ENCODE measurements around the gene OIP5. TPM values are rescaled to one million over a fixed set of nuclear protein-coding genes. Genes with fewer than 3 reads are reported as not detected.
"Not testable (repeated sequence)": the region's sequence is repeated elsewhere in the genome, so short reads cannot be mapped to it uniquely, and the experiment has no call there.

Gene OIP5
- total and polyA plus RNA-seq, 2 donors from 2014 or later = 0.94 TPM; not detected in 1

- peaks cover 0 to 10% (median 0%) of the 10 kb centered on the region in 3 donors for H3K4me1 ChIP-seq (ENCODE audit: control insufficient read depth in 2 of 3, insufficient read depth in 2 of 3, low read depth in 1 of 3, low read length in 3 of 3)
- H3K9ac ChIP-seq (ENCODE audit: low read length in 3 of 3) = peak overlapping the region; percentile 38 to 98 (median 93)
- no peaks in the 10 kb centered on the region for H3K9me3 ChIP-seq (ENCODE audit: control insufficient read depth in 2 of 3, insufficient read depth in 1 of 3, low read length in 3 of 3)
- H3K36me3 ChIP-seq (ENCODE audit: control insufficient read depth in 2 of 3, insufficient read depth in 3 of 3, low read length in 3 of 3) = peaks cover 8 to 27% (median 9%) of the 10 kb centered on the region in 3 donors
- no peaks in the 10 kb centered on the region for H3K27me3 ChIP-seq (ENCODE audit: control insufficient read depth, insufficient read depth, low read length)
- peak overlapping the region; percentile 90 to 99 (median 93) for H3K4me3 ChIP-seq (ENCODE audit: low read length in 3 of 3)
- TF ChIP-seq CTCF (IDR thresholded peaks at IDR 0.05; ENCODE audit: borderline replicate concordance, extremely low read depth, insufficient read depth) = no peak
- intact Hi-C loops (cut with DNase I) = no loop called here
- peak overlapping the region in 1 of 2 donors; percentile 16 for H3K27ac ChIP-seq (ENCODE audit: low read depth in 2 of 2, low read length in 2 of 2)
- DNase-seq = no peak
- no peak for FAIRE-seq
These were observed 47.1 kb downstream of the OIP5 start for GRCh38 chr15:41285285-41285684.

- H3K27ac ChIP-seq (ENCODE audit: low read depth in 2 of 2, low read length in 2 of 2) = peak overlapping the region; percentile 90 to 96
- intact Hi-C loops (cut with DNase I) = no loop called here
- peaks cover 0 to 10% (median 0%) of the 10 kb centered on the region in 3 donors for H3K4me1 ChIP-seq (ENCODE audit: control insufficient read depth in 2 of 3, insufficient read depth in 2 of 3, low read depth in 1 of 3, low read length in 3 of 3)
- H3K36me3 ChIP-seq (ENCODE audit: control insufficient read depth in 2 of 3, insufficient read depth in 3 of 3, low read length in 3 of 3) = peaks cover 9 to 27% (median 13%) of the 10 kb centered on the region in 3 donors
- no peaks in the 10 kb centered on the region for H3K27me3 ChIP-seq (ENCODE audit: control insufficient read depth, insufficient read depth, low read length)
- FAIRE-seq = no peak
- peak overlapping the region; percentile 90 to 99 (median 93) for H3K4me3 ChIP-seq (ENCODE audit: low read length in 3 of 3)
- DNase-seq = peak in 3 of 5 donors; percentile 26 to 58 (median 57)
- peak overlapping the region; percentile 66 to 98 (median 93) for H3K9ac ChIP-seq (ENCODE audit: low read length in 3 of 3)
- no peak for TF ChIP-seq CTCF (IDR thresholded peaks at IDR 0.05; ENCODE audit: borderline replicate concordance, extremely low read depth, insufficient read depth)
- H3K9me3 ChIP-seq (ENCODE audit: control insufficient read depth in 2 of 3, insufficient read depth in 1 of 3, low read length in 3 of 3) = no peaks in the 10 kb centered on the region
These were observed 47.8 kb downstream of the OIP5 start for GRCh38 chr15:41284427-41285177.

GRCh38 chr15:41283653-41284426, 48.6 kb downstream of the OIP5 start:
- peaks cover 0 to 10% (median 0%) of the 10 kb centered on the region in 3 donors for H3K4me1 ChIP-seq (ENCODE audit: control insufficient read depth in 2 of 3, insufficient read depth in 2 of 3, low read depth in 1 of 3, low read length in 3 of 3)
- no peak for TF ChIP-seq CTCF (IDR thresholded peaks at IDR 0.05; ENCODE audit: borderline replicate concordance, extremely low read depth, insufficient read depth)
- FAIRE-seq (peak; percentile 95), DNase-seq (peak; percentile 98 to 100 (median 99))
- H3K9ac ChIP-seq (ENCODE audit: low read length in 3 of 3) = peak overlapping the region; percentile 66 to 98 (median 93)
- H3K9me3 ChIP-seq (ENCODE audit: control insufficient read depth in 2 of 3, insufficient read depth in 1 of 3, low read length in 3 of 3) = no peaks in the 10 kb centered on the region
- peak overlapping the region; percentile 90 to 99 (median 93) for H3K4me3 ChIP-seq (ENCODE audit: low read length in 3 of 3)
- peaks cover 10 to 23% (median 14%) of the 10 kb centered on the region in 3 donors for H3K36me3 ChIP-seq (ENCODE audit: control insufficient read depth in 2 of 3, insufficient read depth in 3 of 3, low read length in 3 of 3)
- intact Hi-C loops (cut with DNase I) = no loop called here
- H3K27ac ChIP-seq (ENCODE audit: low read depth in 2 of 2, low read length in 2 of 2) = peak overlapping the region; percentile 90 to 96
- no peaks in the 10 kb centered on the region for H3K27me3 ChIP-seq (ENCODE audit: control insufficient read depth, insufficient read depth, low read length)

- H3K27ac ChIP-seq (ENCODE audit: low read depth in 2 of 2, low read length in 2 of 2) = peak overlapping the region; percentile 90 to 96
- H3K4me3 ChIP-seq (ENCODE audit: low read length in 3 of 3) = peak overlapping the region; percentile 82 to 99 (median 90)
- DNase-seq = peak in 1 of 5 donors; percentile 11
- H3K4me1 ChIP-seq (ENCODE audit: control insufficient read depth in 2 of 3, insufficient read depth in 2 of 3, low read depth in 1 of 3, low read length in 3 of 3); FAIRE-seq; intact Hi-C loops (cut with DNase I); H3K9me3 ChIP-seq (ENCODE audit: control insufficient read depth in 2 of 3, insufficient read depth in 1 of 3, low read length in 3 of 3); H3K27me3 ChIP-seq (ENCODE audit: control insufficient read depth, insufficient read depth, low read length): not testable (repeated sequence)
- H3K9ac ChIP-seq (ENCODE audit: low read length in 3 of 3) = peak overlapping the region; percentile 45 to 98 (median 82)
- H3K36me3 ChIP-seq (ENCODE audit: control insufficient read depth in 2 of 3, insufficient read depth in 3 of 3, low read length in 3 of 3) = peaks cover 5 to 16% (median 8%) of the 10 kb centered on the region in 3 donors
These were observed 49.3 kb downstream of the OIP5 start for GRCh38 chr15:41282980-41283652.

- H3K9ac ChIP-seq (ENCODE audit: low read length in 3 of 3); H3K9me3 ChIP-seq (ENCODE audit: control insufficient read depth in 2 of 3, insufficient read depth in 1 of 3, low read length in 3 of 3); H3K4me3 ChIP-seq (ENCODE audit: low read length in 3 of 3); FAIRE-seq; intact Hi-C loops (cut with DNase I); H3K27me3 ChIP-seq (ENCODE audit: control insufficient read depth, insufficient read depth, low read length); H3K27ac ChIP-seq (ENCODE audit: low read depth in 2 of 2, low read length in 2 of 2); H3K4me1 ChIP-seq (ENCODE audit: control insufficient read depth in 2 of 3, insufficient read depth in 2 of 3, low read depth in 1 of 3, low read length in 3 of 3); DNase-seq: not testable (repeated sequence)
- peaks cover 5 to 14% (median 8%) of the 10 kb centered on the region in 3 donors for H3K36me3 ChIP-seq (ENCODE audit: control insufficient read depth in 2 of 3, insufficient read depth in 3 of 3, low read length in 3 of 3)
These were observed 50.0 kb downstream of the OIP5 start for GRCh38 chr15:41282436-41282835.
